Measurements from ENCODE around the gene USP7.

- TF ChIP-seq EZH2 (IDR thresholded peaks at IDR 0.05; ENCODE audit: insufficient read depth, poor library complexity, severe bottlenecking) (no peak), EZH2phosphoT487 (IDR thresholded peaks at IDR 0.05; ENCODE audit: insufficient read depth, low read depth) (no peak)
These were observed 76.9 kb downstream of the USP7 start for GRCh38 chr16:8886593-8887430.

Measured in GM23248 (cell line).